Type B pancreatic cell (in vitro differentiated cells): ENCODE measurements around the gene CSNK1D. TPM values are rescaled to one million over a fixed set of nuclear protein-coding genes. Genes with fewer than 3 reads are reported as not detected.
A peak's percentile ranks its signal among the peaks of the same experiment; 100 is the strongest.

Source experiments
- DNase-seq: peaks from one replicate; pipeline ENCODE4 v3.0.0; 2021; ENCODE audit warnings: mixed read lengths; ENCODE audit not compliant: unreplicated experiment; ENCODE audit errors: extremely low spot score
- H3K27ac Mint-ChIP-seq: 2 replicates; pipeline ENCODE4 v1.8.0; 2021; ENCODE audit warnings: mild to moderate bottlenecking, mixed read lengths
- H3K27me3 Mint-ChIP-seq: 2 replicates; pipeline ENCODE4 v1.8.0; 2021; ENCODE audit warnings: mixed read lengths
- H3K36me3 Mint-ChIP-seq: 2 replicates; pipeline ENCODE4 v1.8.0; 2021; ENCODE audit warnings: mixed read lengths
- H3K4me1 Mint-ChIP-seq: one replicate; pipeline ENCODE4 v1.8.0; 2021; ENCODE audit warnings: mixed read lengths; ENCODE audit not compliant: unreplicated experiment
- H3K4me3 Mint-ChIP-seq: 2 replicates; pipeline ENCODE4 v1.8.0; 2021; ENCODE audit warnings: mild to moderate bottlenecking, mixed read lengths
- H3K9me3 Mint-ChIP-seq: 2 replicates; pipeline ENCODE4 v1.8.0; 2021; ENCODE audit warnings: mixed read lengths
- total RNA-seq: library from RNA; stranded (reverse); gene quantifications from 2 replicates; pipeline ENCODE4 v1.2.1, GENCODE V29; 2021; ENCODE audit warnings: low replicate concordance
- TF ChIP-seq, protein P1 (sequence below): fragments of 200-600 bp; sonication (generic); conservative IDR thresholded peaks from 2 replicates; pipeline ENCODE4 v1.5.0; 2021; ENCODE audit warnings: antibody characterized with exemption, mild to moderate bottlenecking

Gene CSNK1D
- total RNA-seq, 1 donor from 2014 or later, result 176 TPM

DNA sequence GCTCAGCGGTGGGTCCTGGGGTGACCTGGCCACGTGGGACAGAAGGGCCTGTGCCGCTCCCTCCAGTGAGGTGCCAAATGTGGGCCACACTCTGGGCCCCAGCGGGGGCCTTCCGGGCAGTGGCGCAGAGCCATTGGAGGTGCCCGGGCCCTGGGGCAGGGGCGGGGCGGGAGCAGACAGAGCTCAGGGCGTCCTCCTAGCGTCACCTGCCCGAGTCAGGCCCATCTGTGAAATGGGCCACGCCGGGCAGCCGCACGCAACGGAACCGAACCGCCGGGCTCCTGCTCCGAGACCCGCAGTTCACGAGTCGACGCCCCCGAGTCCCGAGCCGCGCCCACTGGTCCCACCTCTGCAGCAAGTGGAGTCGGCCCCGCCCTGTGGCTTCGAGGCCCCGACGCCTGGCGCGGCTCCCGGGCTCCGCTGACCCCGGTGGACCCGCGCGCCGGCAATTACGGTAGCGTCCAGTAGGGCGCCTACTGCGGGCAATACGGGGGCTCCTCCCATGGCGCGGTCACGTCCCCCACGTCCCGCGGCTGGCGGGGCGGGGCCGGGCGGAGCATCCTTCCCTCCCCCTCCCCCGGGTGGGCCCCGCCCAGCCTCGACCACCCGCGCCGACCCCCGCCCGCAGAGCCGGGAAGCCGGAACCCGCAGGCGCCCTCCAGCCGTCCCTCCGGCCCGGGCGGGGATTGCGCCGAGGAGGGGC lies 42.7 kb downstream of the CSNK1D start:
- Mint-ChIP-seq H3K9me3 (no peaks in the 10 kb centered on the region), H3K36me3 (no peaks in the 10 kb centered on the region), H3K27me3 (peaks cover 9% of the 10 kb centered on the region), H3K27ac (no peak overlapping the region), H3K4me3 (no peak overlapping the region), H3K4me1 (peaks cover 6% of the 10 kb centered on the region)
- no peak for DNase-seq
- TF ChIP-seq, protein P1, sequence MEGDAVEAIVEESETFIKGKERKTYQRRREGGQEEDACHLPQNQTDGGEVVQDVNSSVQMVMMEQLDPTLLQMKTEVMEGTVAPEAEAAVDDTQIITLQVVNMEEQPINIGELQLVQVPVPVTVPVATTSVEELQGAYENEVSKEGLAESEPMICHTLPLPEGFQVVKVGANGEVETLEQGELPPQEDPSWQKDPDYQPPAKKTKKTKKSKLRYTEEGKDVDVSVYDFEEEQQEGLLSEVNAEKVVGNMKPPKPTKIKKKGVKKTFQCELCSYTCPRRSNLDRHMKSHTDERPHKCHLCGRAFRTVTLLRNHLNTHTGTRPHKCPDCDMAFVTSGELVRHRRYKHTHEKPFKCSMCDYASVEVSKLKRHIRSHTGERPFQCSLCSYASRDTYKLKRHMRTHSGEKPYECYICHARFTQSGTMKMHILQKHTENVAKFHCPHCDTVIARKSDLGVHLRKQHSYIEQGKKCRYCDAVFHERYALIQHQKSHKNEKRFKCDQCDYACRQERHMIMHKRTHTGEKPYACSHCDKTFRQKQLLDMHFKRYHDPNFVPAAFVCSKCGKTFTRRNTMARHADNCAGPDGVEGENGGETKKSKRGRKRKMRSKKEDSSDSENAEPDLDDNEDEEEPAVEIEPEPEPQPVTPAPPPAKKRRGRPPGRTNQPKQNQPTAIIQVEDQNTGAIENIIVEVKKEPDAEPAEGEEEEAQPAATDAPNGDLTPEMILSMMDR, result peak; percentile 73

DNA sequence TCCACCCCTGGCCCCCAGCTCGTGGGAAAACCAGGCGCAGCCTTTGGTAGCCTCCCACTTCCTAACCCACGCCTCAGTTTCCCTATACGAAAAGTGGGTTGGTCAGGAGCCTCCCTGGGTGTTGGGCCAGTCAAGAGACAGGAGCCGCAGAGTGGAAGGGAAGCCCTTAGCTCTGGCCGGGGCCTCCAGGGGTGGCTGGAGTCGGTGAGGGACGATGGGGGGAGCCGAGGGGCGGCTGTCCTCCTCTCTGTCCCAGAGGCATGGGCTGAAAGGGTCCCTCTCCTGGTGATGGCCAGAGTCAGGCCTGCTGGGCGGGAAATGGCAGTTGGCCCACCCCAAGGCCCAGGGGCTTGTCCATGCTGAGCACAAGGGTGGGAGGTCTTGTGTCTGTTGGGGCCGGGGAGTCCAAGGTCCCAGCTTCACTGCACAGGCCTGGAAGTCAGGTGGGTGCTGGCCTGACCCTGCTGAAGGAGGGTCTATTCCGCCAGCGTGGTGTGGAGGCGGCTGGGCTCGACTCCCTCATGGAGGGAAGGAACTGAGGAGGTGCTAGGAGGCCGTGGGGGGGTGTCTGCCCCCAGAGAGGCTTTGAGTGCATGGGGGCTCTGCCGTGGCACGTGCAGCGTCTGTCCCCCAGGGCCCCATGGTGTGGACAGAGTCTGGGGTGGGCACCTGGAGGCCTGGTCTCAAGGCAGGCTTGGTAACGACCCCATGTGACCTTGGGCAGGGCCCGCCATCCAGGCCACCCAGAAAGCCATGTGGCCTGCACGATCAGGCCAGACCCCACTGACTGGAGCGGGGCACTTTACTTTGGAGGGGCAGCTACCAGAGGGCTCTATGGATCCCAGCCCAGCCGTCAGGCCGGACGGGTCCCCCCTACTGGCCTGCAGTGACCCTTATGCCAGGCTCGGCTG lies 43.5 kb downstream of the CSNK1D start:
- peaks cover 4% of the 10 kb centered on the region for H3K4me1 Mint-ChIP-seq
- no peaks in the 10 kb centered on the region for H3K36me3 Mint-ChIP-seq
- H3K9me3 Mint-ChIP-seq, result no peaks in the 10 kb centered on the region
- no peak for DNase-seq
- peaks cover 9% of the 10 kb centered on the region for H3K27me3 Mint-ChIP-seq
- TF ChIP-seq, protein P1, result no peak
- peak overlapping the region; percentile 77 for H3K4me3 Mint-ChIP-seq
- peak overlapping the region; percentile 58 for H3K27ac Mint-ChIP-seq

DNA sequence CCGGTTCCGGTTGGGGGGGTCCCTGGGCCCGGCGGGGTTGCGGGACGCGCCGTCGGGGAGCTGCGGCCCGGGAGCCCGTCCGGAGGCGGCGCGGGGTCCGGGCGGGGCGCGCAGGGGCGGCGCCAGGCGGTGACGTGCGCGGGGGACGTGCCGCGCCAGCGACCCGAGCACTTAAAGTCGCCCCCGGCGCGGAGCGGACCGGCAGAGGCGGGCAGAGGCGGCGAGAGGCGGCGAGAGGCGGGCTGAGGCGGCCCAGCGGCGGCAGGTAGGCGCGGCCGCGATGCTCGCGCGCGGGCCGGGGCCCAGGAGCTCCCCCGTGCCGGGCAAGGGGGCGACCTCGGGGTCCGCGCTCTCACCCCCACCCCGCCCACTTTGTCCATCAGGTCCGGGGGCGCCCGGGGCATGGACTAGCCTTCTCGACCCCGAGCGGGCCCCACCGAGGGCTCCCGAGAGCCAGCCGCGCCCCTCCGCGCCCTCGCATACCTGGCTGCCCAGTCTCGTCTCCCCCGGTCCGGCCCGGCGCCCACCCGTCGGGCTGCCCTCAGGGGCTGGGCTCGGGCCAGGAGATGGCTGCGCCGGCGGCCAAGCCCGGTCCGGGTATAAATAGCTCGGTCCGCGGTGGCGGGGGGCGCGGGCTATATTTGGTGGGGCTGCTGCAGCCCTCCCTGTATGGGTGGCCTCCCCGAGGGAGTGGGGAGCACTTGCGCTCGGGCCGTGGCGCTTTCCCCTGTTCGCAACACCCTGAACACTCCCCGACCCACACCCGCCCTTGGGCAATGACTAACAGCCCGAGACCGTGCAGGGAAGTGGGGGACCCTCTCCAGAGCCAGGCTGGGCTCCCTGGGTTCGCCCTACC lies 44.4 kb downstream of the CSNK1D start, which contains the start of gene SLC16A3:
Gene SLC16A3, plus strand, starts transcription at position 201 of the 856 bp plus-strand sequence. CDS start 6,967 bp downstream, outside the sequence.
- TF ChIP-seq, protein P1, result no peak
- Mint-ChIP-seq H3K27me3 (peaks cover 9% of the 10 kb centered on the region), H3K36me3 (no peaks in the 10 kb centered on the region), H3K9me3 (no peaks in the 10 kb centered on the region), H3K4me3 (peak within 1 kb of the TSS; percentile 77), H3K27ac (peak within 1 kb of the TSS; percentile 58), H3K4me1 (no peaks in the 10 kb centered on the region)
- DNase-seq, result no peak

DNA sequence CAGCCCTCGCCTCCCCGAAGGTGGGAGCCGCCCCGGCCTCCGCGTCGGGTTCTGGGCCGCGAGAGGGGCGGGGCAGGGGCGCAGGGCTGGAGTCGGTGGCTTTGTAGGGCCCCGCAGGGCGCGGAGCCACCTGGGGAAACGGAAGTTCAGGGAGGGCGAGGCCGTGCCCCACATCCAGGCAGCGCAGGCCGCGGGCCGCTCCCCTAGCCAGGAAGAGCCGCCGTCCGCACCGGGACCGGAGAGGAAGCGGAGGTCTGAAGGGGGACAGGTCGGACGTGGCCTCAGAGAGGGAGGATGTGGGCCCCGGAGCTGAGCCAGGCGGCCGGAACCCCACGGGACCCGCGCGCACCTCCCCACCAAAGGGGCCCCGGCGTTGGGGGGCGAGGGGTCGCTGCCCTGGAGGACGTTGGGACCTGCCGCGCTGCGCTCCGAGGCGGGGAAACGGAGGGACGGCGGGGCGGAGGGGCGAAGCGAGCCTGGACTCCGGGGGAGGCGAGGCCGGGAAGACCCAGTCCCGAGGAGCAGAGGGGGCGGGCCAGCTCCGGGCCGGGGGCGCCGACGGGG lies 45.1 kb downstream of the CSNK1D start:
- Mint-ChIP-seq H3K36me3 (no peaks in the 10 kb centered on the region), H3K9me3 (no peaks in the 10 kb centered on the region), H3K27ac (no peak overlapping the region), H3K27me3 (peaks cover 9% of the 10 kb centered on the region), H3K4me1 (no peaks in the 10 kb centered on the region), H3K4me3 (peak overlapping the region; percentile 39)
- TF ChIP-seq, protein P1, result no peak
- DNase-seq, result no peak
